Neural cell (in vitro differentiated cells): ENCODE data around the gene LY9. TPM values are rescaled to one million over a fixed set of nuclear protein-coding genes. Genes with fewer than 3 reads are reported as not detected.

Experiments
- H2AFZ ChIP-seq: fragments of 200-600, 300-800 bp; sonication (generic), shearing (Covaris generic); 2 replicates; pipeline ENCODE4 v1.6.0; 2014; ENCODE audit warnings: low read depth, mild to moderate bottlenecking, antibody characterized with exemption, low read length, moderate library complexity
- H3F3A ChIP-seq: fragments of 200-600 bp; shearing (Covaris generic); 2 replicates; pipeline ENCODE4 v1.6.1; 2016; ENCODE audit warnings: mild to moderate bottlenecking, moderate library complexity, mixed read lengths, antibody characterized with exemption, low read length; ENCODE audit not compliant: insufficient read depth, poor library complexity, severe bottlenecking
- H3K27ac ChIP-seq: fragments of 200-600, 300-800 bp; sonication (generic), shearing (Covaris generic); 2 replicates; pipeline ENCODE4 v1.5.1; 2014; ENCODE audit warnings: mild to moderate bottlenecking, low read length, moderate library complexity
- H3K27me3 ChIP-seq: fragments of 300-800, 200-600 bp; sonication (generic), shearing (Covaris generic); 2 replicates; pipeline ENCODE4 v1.6.0; 2014; ENCODE audit warnings: mild to moderate bottlenecking, low read depth, low read length, moderate library complexity; ENCODE audit not compliant: insufficient read depth
- H3K36me3 ChIP-seq: fragments of 300-800, 200-600 bp; sonication (generic), shearing (Covaris generic); 2 replicates; pipeline ENCODE4 v1.5.1; 2014; ENCODE audit warnings: mild to moderate bottlenecking, antibody characterized with exemption, low read length, moderate library complexity; ENCODE audit not compliant: insufficient read depth
- H3K4me2 ChIP-seq: fragments of 300-800, 200-600 bp; sonication (generic), shearing (Covaris generic); 2 replicates; pipeline ENCODE4 v1.6.0; 2014; ENCODE audit warnings: mild to moderate bottlenecking, low read length
- H3K4me3 ChIP-seq: fragments of 300-800, 200-600 bp; sonication (generic), shearing (Covaris generic); 2 replicates; pipeline ENCODE4 v1.5.1; 2014; ENCODE audit warnings: mild to moderate bottlenecking, low read length, moderate library complexity
- H3K79me2 ChIP-seq: fragments of 200-600 bp; shearing (Covaris generic); replicated peaks from 2 replicates; pipeline ENCODE4 v1.6.0; 2014; ENCODE audit warnings: mild to moderate bottlenecking, low read length, moderate library complexity; ENCODE audit not compliant: insufficient read depth
- H3K9ac ChIP-seq: fragments of 300-800, 200-600 bp; sonication (generic), shearing (Covaris generic); 2 replicates; pipeline ENCODE4 v1.6.1; 2016; ENCODE audit warnings: mild to moderate bottlenecking, low read length, mixed read lengths
- H3K9me2 ChIP-seq: fragments of 200-600 bp; shearing (Covaris generic); 2 replicates; pipeline ENCODE4 v1.6.1; 2016; ENCODE audit warnings: mild to moderate bottlenecking, low read length, mixed read lengths; ENCODE audit not compliant: insufficient read depth
- H3K9me3 ChIP-seq: fragments of 200-600, 300-800 bp; sonication (generic), shearing (Covaris generic); 2 replicates; pipeline ENCODE4 v1.6.1; 2016; ENCODE audit warnings: mild to moderate bottlenecking, mixed run types, low read length, moderate library complexity, mixed read lengths
- H4K20me1 ChIP-seq: fragments of 200-600 bp; shearing (Covaris generic); 2 replicates; pipeline ENCODE4 v1.6.1; 2016; ENCODE audit warnings: mild to moderate bottlenecking, mixed run types; ENCODE audit not compliant: insufficient read depth
- CTCF ChIP-seq: fragments of 450-650 bp; IDR thresholded peaks from 2 replicates; pipeline ENCODE4 v1.5.1; 2014; ENCODE audit warnings: antibody characterized with exemption, mild to moderate bottlenecking, moderate library complexity; ENCODE audit not compliant: poor library complexity, severe bottlenecking
- EP300 ChIP-seq: fragments of 450-650 bp; conservative IDR thresholded peaks from 2 replicates; pipeline ENCODE4 v1.6.1; 2014; ENCODE audit warnings: antibody characterized with exemption, mild to moderate bottlenecking, moderate library complexity; ENCODE audit not compliant: poor library complexity, severe bottlenecking
- EZH2 ChIP-seq: fragments of 200-600, 300-800 bp; shearing (Covaris generic), sonication (generic); IDR thresholded peaks from 2 replicates; pipeline ENCODE4 v1.6.1; 2014; ENCODE audit warnings: antibody characterized with exemption, low read length, borderline replicate concordance, mild to moderate bottlenecking; ENCODE audit not compliant: insufficient read depth, poor library complexity, severe bottlenecking
- MXI1 ChIP-seq: fragments of 450-650 bp; conservative IDR thresholded peaks from 2 replicates; pipeline ENCODE4 v1.6.1; 2014; ENCODE audit warnings: antibody characterized with exemption, mild to moderate bottlenecking; ENCODE audit not compliant: poor library complexity, severe bottlenecking
- POLR2AphosphoS5 ChIP-seq: IDR thresholded peaks from 2 replicates; pipeline ENCODE4 v1.6.1; 2012
- RAD21 ChIP-seq: fragments of 450-650 bp; conservative IDR thresholded peaks from 2 replicates; pipeline ENCODE4 v1.6.1; 2014; ENCODE audit warnings: antibody characterized with exemption, mild to moderate bottlenecking, moderate library complexity
- REST ChIP-seq: IDR thresholded peaks from 2 replicates; pipeline ENCODE4 v1.6.1; 2012; ENCODE audit warnings: borderline replicate concordance
- SMC3 ChIP-seq: fragments of 450-650 bp; conservative IDR thresholded peaks from 2 replicates; pipeline ENCODE4 v1.6.1; 2014; ENCODE audit warnings: antibody characterized with exemption, mild to moderate bottlenecking, moderate library complexity; ENCODE audit not compliant: poor library complexity
- TAF1 ChIP-seq: IDR thresholded peaks from 2 replicates; pipeline ENCODE4 v1.6.1; 2012; ENCODE audit warnings: low read depth
- polyA plus RNA-seq: library from polyadenylated mRNA; depleted of rRNA; stranded (reverse); fragments of >200 nt; gene quantifications from 2 replicates; pipeline ENCODE4 v1.2.3, GENCODE V29; 2014

The LY9 gene
- polyA plus RNA-seq, 1 donor from 2014 or later: not detected

- Histone ChIP-seq H3K27me3 (no peaks in the 10 kb centered on the region), H3K9ac (no peak overlapping the region), H3K27ac (no peak overlapping the region), H3K9me3 (no peaks in the 10 kb centered on the region), H3K9me2 (no peaks in the 10 kb centered on the region), H2AFZ (no peak overlapping the region), H4K20me1 (no peaks in the 10 kb centered on the region), H3K36me3 (no peaks in the 10 kb centered on the region), H3F3A (no peaks in the 10 kb centered on the region), H3K79me2 (no peaks in the 10 kb centered on the region), H3K4me2 (no peak overlapping the region), H3K4me3 (no peak overlapping the region)
- no peak for TF ChIP-seq MXI1
- TF ChIP-seq RAD21: no peak
- no peak for TF ChIP-seq EP300
- TF ChIP-seq SMC3: no peak
- TF ChIP-seq EZH2: no peak
- TF ChIP-seq REST: no peak
- no peak for TF ChIP-seq POLR2AphosphoS5
- no peak for TF ChIP-seq TAF1
- TF ChIP-seq CTCF: no peak
Measured at GRCh38 chr1:160813215-160813614, 17.2 kb downstream of the LY9 start.

GRCh38 chr1:160814316-160814715 is 18.3 kb downstream of the LY9 start:
- Histone ChIP-seq H3K4me3 (no peak overlapping the region), H2AFZ (no peak overlapping the region), H3K9ac (no peak overlapping the region), H3F3A (no peaks in the 10 kb centered on the region), H3K9me2 (no peaks in the 10 kb centered on the region), H3K27ac (no peak overlapping the region), H3K36me3 (no peaks in the 10 kb centered on the region), H4K20me1 (no peaks in the 10 kb centered on the region), H3K27me3 (no peaks in the 10 kb centered on the region), H3K9me3 (no peaks in the 10 kb centered on the region), H3K4me2 (no peak overlapping the region), H3K79me2 (no peaks in the 10 kb centered on the region)
- TF ChIP-seq SMC3 (no peak), REST (no peak), MXI1 (no peak), EZH2 (no peak), EP300 (no peak)
